GM19238 (cell line): ENCODE measurements around the gene HAT1.

ENCODE experiments used
- DNase-seq: peaks from one replicate; pipeline ENCODE4 v3.0.0; 2011; ENCODE audit warnings: low spot score; ENCODE audit not compliant: insufficient read length

Gene HAT1

DNA sequence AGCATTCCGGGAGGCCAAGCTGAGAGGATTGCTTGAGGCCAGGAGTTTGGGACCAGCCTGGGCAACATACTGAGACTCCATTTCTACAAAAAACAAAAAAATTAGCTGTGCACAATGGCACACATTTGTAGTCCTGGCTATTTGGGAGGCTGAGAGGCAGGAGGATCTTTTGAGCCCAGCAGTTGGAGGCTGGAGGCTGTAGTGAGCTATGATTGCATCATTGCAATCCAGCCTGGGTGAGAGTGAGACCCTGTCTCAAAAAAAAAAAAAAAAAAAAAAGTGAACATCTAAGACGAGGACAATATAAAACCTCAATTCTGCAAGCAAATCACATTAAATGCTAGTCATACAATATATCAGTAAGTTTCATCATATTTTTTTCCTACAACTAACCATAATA lies 2.8 kb upstream of the HAT1 start:
- no peak for DNase-seq

DNA sequence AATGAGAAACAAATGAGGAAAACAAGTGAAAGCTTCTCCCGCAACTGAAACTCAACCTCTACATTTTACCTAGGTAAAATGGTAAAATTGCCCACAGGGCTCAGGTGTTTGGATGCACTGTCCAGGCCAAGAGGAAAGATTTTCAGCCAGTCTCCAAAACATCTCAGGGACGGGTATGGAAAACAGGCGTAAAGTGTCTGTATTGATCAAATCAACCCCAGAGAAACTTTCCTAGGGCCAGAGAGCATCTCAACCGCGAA lies 361 bp upstream of the HAT1 start:
- no peak for DNase-seq

DNA sequence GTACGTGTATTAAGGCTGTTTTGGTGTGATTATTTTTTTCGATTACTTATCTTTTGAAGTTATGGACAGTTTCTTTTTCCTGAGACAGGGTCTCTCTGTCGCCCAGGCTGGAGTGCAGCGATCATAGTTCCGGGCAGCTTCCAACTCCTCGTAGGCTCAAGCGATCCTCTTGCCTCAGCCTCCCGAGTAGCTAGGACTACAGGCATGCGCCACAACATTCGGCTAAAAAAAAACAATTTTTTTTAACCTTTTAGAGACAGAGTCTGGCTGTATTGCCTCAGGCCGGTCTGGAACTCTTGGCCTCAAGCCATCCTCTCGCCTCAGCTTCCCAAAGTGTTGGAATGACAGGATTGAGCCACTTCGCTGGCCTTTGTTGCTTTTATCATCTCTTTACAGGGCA lies 945 bp downstream of the HAT1 start:
- DNase-seq: no peak

DNA sequence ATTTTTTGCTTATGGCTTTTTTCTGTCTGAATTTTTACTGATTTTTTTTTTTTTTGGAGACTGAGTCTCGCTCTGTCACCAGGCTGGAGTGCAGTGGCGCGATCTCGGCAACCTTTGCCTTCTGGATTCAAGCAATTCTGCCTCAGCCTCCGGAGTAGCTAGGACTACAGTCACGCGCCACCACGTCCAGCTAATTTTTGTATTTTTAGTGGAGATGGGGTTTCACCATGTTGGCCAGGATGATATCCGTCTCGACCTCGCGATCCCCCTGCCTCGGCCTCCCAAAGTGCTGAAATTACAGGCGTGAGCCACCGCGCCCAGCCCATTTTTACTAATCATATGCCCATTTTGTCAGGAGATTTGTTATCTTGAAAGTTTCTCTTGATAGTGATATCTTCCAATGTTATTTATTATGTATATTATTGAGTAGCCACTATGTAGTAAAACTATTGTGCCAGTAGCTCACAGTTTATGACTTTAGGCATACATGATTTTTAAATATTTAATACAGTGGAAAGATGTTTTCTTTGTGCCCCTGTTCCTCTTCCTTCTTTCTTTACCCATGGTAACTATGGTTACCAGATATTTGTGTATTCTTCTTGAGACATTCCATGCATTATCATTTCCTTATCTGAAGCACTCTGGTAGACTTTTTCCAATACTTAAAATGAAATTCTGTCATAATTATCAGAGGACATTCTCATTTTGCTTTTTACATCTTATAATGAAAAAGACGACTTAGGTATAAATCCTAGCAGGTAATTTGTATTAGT lies 2.1 kb downstream of the HAT1 start:
- DNase-seq: no peak

DNA sequence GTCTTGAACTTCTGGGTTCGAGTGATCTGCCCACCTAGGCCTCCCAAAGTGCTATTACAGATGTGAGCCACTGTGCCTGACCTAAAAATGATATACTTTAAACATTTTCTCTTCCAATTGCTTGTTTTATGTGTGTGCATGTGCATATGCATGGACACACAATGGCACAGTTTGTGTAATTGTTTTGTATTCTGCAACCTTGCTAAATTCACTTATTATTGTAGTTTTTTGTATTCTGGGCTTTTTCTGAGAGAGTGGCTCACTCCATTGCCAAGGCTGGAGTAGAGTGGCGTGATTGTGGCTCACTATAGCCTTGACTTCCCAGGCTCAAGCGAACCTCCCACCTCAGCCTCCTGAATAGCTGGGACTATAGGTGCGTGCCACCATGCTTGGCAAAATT lies 8.1 kb downstream of the HAT1 start:
- no peak for DNase-seq

DNA sequence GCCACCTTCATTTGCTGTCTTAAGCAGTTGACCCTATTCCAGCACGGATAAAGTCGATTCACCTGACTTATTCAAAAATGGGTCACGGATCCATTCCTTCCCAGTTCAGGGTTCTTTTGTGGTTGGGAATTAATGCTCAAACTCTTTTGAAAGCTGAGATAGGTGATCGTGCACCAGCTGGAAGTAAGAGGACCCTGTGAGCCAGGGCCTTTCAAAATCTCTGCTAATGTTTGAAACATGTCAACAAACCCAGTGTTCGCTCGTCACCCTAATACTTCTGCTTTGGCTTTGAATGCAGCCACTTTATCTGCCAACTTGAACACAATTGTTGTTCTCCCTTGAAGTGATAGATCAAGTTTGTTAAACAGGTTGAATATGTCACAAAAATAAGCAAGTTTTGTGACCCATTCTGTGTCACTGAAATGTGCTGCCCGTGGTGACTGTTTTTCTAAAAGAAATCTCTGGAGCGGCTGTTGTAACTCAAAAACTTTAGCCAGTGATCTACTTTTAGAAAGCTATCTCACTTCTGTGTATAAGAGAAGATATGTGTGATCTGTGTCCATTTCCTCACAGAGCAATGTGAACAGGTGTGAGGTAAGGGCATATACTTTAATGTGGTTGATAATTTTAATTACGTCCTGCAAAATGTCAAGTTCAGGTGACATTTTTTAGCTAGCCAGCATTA lies 16.9 kb downstream of the HAT1 start:
- DNase-seq: no peak

DNA sequence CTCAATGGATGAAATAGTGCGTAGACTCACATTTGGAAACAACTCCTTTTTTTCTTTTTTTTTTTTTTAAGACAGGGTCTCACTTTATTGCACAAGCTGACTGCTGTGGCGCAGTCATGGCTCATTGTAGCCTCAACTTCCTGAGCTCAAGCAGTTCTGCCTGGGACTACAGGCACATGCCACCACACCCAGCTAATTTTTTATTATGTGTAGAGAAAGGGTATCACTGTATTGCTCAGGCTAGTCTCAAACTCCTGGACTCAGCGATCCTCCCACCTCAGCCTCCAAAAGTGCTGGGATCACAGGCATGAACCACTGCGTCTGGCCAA lies 17.4 kb downstream of the HAT1 start:
- no peak for DNase-seq

DNA sequence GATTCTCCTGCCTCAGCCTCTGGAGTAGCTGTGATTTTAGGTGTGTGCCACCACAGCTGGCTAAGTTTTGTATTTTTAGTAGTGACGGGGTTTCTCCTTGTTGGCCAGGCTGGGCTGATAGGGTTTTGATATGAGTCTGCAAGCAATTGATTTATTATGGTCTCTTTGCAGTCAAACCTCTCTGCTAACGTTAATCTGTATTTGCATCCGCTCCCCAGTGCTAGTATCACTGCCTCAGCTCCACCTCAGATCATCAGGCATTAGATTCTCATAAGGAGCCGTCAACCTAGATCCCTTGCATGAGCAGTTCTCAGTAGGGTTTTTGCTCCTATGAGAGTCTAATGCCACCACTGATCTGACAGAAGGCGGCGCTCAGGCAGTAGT lies 19.0 kb downstream of the HAT1 start:
- DNase-seq: no peak

DNA sequence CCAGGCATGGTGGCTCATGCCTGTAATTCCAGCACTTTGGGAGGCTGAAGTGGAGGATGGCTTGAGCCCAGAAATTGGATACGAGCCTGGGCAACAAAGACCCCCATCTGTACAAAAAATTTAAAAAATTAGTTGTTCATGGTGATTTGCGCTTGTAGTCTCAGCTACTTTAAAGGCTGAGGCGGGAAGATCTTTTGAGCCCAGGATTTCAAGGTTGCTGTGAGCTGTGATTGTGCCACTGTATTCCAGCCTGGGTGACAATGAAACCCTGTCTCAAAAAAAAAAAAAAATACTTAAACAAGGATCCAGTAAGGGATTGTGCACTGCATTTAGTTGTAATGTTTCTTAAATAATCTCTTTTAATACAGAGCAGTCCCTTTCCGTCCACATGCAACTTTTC lies 21.6 kb downstream of the HAT1 start:
- no peak for DNase-seq

DNA sequence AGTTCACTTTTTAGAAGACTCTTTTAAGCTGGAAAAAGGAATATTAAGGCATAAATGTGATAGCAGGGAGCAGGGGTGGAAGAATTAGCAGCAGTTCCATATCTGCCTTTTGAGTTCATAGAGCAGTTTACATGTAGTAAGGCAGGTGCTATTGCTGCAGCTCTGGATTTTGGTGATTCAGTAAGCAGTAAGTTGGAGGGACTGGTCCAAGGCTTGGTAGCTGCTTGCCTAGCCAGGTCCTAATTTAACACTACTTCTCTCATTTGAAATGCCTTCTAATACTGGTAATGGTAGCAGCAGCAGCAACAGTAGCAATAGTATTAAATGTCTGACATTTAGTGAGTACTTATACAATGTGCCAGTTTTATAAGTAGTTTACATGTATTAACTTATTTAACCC lies 30.0 kb downstream of the HAT1 start:
- no peak for DNase-seq

DNA sequence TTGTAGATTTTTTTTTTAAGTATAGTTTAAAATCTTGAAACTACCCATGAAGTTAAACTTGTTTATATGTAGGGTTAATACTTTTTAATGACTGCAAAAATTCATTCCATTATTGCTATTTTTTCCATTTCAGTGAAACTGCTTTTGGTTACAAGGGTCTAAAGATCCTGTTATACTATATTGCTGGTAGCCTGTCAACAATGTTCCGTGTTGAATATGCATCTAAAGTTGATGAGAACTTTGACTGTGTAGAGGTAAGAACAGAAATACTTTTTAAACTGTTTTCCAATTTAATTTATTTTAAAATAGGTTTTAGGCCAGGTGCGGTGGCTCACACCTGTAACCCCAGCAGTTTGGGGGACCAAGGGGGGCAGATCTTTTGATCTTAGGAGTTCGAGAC lies 30.5 kb downstream of the HAT1 start:
- DNase-seq: no peak

DNA sequence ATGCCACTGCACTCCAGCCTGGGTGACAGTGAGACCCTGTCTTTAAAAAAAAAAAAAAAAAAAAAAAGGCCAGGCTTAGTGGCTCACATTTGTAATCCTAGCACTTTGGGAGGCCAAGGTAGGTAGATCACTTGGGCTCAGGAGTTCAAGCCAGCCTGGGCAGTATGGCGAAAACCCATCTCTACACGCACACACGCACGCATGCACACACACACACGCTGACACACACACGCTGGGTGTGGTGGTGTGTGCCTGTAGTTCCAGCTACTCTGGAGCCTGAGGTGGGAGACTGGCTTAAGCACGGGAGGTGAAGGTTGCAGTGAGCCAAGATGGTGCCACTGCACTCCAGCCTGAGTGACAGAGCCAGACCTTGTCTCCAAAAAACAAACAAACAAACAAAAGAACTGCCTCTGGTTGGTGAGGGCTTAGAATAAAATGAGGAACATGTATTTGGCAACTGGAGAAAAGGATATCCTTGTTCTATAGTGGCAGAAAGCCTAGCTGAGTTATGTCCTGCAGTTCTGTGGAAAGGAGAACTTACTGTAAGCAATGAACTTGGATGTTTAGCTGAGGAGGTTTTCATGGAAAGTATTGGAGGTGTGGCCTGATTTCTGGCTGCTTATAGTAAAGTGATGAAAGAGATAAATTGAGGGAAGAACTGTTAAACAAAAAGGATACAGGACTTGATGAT lies 34.0 kb downstream of the HAT1 start:
- no peak for DNase-seq

DNA sequence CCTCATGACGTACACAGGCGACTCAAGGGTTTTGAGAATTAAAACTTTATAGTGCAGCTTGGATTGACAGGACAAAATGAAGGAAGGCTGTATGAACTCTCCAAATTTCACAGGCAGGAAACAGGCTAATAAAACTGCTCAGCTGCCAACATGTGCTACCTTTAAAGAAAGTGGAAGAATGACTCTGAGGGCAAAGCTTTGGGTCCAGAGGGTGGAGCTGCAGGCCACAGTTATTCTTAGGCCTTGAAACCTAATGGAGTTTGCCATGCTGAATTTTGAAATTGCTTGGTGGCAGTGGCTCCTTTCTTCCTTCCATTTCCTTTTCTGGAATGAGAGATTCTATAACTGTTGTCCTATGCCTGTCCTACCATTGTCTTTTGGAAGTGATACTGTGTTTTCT lies 34.8 kb downstream of the HAT1 start:
- no peak for DNase-seq

DNA sequence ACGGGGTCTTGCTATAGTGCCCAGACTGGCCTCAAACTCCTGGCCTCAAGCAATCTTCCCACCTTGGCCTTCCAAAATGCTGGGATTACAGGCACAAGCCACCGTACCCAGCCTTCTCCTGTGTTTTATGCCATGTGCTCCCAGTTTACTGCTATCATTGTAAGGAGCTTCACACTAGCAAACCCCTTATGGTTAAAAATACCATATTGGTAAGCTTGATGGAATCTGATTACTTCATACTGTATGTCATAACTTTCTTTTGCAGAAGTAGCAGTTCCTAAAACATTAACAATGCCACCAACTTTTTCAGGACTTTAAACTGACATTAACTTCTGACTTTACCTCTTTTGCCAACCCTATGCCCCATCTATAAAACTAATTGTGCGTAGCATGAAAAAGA lies 36.2 kb downstream of the HAT1 start:
- DNase-seq: no peak

DNA sequence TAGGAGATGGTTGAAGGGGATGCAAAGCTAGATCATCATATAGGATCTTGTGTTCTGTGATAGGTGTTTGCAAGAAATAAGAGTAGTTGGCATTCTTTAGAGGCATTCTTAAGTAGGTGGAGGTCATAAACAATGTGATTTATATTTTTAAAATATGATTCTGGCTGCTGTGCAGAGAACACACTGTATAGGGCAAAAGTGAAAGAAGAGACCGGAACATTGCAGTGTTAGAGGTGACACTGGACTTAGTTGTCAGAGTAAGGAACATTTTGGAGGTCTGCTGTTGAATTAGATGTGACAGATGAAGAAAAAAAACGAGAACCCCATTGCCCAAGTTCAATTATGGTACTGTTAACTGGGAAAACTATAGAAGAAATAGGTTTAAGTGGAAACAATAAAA lies 37.7 kb downstream of the HAT1 start:
- DNase-seq: no peak

DNA sequence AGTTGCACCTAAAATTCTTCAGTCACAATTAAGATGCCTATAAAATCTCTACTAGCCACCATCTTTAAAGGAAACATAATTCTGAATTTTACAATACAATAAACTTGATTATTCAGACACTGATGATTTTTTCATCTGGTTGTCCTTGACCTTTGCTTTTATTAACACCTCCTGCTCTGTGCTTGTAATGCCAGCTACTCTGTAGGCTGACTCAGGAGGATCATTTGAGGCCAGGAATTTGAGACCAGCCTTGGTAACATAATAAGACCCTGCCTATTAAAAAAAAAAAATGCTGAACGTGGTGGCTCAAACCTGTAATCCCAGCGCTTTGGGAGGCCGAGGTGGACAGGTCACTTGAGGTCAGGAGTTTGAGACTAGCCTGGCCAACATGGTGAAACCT lies 38.3 kb downstream of the HAT1 start:
- DNase-seq: no peak

DNA sequence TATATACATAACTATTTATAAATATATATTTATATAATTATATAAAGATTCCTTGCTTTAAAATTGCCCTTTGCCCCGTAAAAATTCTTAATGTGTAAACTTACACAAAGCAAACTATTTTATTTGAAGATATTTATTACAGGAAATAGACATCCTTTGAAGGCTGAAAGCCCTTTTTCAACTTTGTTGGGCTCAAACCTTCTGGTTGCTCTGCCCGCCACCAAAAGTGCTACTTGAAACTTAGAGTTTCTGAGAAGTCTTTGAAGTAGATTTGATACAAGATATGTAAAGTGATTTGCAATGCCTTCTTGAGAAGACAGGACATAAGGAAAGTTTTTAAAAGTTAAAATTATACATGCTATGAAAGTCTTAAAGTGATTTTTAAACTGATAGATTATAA lies 40.9 kb downstream of the HAT1 start:
- DNase-seq: no peak

DNA sequence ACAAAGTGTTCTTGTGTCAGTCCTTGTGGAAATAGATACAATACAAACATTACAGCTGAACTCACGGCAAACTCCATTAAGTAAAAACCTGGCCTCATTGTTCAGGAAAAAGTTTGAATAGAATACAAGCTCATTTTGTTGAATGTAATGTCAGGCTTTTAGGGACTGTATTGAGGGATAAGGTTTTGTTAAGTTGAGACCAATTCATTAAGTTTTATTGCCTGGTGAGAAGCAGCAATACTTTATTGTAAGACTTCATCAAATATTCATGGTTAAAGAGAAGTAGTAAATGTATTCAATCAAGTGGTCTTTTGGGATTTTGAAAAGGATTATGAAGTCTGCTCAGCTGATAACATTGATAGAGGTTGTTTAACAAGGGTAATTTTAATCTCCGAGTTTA lies 42.0 kb downstream of the HAT1 start:
- DNase-seq: no peak

DNA sequence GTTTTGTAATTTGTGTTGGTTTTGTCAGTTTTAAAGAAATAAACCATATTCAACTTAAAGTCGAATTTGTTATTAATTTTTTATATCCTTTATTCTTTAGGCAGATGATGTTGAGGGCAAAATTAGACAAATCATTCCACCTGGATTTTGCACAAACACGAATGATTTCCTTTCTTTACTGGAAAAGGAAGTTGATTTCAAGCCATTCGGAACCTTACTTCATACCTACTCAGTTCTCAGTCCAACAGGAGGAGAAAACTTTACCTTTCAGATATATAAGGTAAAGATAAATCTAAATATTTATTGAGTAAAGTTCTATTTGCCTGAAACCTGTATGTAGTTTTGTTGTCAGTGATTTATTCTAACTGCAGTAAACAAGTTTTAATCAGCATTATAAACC lies 43.0 kb downstream of the HAT1 start:
- DNase-seq: no peak

DNA sequence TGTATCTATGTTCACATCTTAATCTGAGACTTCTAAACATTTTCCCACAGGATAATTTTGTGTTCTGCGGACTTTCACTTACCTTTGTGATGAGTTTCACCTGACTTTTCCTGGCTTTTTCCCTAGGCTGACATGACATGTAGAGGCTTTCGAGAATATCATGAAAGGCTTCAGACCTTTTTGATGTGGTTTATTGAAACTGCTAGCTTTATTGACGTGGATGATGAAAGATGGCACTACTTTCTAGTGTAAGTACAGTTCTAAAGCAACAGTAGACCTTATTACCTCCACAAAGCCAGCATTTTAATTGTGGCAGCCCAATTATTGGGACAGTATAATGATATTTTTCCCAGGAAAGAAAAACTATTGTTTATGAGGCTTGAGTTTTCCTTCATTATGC lies 43.4 kb downstream of the HAT1 start:
- no peak for DNase-seq

DNA sequence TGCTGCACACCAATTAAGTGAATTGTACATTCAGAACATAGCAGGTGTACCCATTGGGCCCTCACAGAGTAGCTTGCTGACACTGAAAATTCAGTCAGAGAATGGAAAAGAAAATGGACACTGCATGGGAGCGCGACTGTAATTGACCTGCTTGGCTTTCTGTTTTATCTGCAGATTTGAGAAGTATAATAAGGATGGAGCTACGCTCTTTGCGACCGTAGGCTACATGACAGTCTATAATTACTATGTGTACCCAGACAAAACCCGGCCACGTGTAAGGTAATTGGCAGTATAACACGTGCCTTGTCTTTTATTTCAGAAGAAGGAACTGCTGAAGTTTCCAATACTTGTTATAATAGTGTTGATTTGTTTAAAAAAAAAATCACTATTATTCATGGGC lies 44.0 kb downstream of the HAT1 start:
- no peak for DNase-seq

DNA sequence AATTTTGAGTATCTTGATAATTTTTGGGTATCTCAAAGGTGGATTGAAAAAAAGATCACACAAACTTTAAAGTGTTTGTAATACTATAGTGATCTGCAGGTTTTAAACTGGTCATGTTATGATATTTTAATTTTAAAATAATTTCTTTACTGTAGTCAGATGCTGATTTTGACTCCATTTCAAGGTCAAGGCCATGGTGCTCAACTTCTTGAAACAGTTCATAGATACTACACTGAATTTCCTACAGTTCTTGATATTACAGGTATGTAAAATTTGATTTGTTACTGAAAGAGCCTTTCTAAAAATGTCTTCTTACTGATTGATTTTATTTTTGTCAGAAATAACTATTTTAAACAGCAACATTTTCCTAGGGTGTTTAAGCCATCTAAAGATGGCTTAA lies 44.4 kb downstream of the HAT1 start:
- no peak for DNase-seq

DNA sequence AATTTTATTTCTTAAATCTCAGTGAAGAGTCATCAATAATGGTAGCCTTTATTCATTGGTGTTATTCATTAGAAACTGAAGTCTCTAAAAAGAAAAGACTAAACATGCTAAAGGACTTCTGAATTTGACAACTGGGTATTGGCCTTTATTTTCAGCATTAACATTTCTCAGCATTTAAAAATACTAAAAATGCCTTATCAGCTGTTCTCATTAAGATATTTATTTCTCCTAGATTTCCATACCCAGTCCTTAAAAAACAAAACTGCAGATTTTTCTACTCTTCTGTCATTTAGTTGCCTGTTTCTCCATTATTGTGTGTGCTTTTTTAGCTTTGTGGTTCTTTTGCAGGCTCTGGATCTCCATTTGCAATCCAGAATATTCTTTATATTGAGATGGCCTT lies 46.2 kb downstream of the HAT1 start:
- DNase-seq: no peak
